DMS153 (cell line): ENCODE data around the gene CDK18.

Source experiments
- DNase-seq: peaks from one replicate; lab custom pipeline; 2025; lab: John Stamatoyannopoulos, UW

Gene CDK18

DNA sequence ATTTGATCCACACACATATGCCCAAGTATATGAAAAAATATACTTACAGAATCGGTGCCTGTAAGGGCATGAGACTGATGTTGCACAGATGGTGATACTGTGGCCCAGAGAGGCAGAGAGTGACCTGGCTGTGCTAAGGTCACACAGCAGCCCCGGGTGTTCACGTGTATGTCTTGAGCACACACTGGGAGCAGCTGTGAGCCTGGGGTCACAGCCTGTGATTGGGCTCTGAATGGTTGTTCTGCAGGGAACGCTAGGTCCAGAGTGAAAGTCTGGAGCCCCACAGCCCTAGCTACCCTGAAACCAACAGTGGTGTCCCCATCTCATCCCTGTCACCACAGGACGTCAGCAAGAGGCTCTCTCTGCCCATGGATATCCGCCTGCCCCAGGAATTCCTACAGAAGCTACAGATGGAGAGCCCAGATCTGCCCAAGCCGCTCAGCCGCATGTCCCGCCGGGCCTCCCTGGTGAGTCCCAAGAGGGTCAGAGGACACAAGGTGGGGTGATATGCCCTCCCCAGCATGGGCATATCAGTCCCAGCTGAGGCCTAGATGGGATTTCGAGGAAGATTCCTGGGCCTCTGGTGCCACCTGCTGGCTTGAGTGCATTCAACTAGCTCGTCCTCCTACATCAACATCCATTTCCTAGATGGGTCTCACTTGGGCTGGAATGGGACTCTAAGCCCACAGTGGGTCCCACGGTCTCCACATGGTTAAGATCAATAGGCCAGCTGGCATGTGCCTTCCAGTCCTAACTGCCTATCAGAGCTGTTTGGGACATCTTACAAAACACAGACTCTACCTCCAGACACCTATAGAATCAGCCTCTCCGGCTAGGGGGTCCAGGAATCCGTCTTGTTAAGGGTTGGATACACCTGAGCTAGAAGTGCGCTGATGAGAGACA is 19.7 kb downstream of the CDK18 start:
- peak; percentile 74 for DNase-seq

DNA sequence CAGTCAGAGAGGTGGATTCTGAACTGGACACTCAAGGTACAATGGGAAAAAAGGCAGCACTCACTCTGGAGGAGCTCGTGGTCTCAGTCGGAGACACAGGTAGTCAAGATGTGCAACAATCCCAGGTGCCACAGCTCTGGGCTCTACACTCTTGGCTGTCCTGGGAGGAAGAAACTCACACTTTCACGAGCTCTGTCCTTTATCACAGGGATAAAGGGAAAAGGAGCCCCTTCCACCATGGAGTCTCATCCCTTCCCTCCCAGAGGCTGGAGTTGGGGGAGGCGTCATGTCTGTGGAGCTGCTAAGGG is 20.3 kb downstream of the CDK18 start:
- no peak for DNase-seq

- no peak for DNase-seq
These were observed 21.2 kb downstream of the CDK18 start for GRCh38 chr1:205525495-205526285.

DNA sequence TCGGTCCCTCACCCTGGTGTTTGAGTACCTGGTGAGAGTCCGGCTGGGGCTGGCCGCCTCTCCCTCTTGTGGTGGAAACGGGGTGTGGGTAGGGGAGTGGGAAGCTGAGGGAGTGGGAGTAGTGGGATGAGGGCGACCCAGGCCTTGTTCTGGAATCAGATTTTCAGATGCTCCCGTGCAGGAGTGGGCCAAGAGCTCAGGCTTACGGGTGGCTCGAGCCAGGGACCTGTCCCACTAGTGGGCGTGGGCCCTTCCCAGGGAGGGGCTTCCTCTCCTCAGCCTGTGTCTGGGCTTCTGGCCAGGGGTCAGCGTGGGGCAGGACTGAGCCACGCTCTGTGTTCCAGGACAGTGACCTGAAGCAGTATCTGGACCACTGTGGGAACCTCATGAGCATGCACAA is 22.0 kb downstream of the CDK18 start:
- DNase-seq, result no peak

DNA sequence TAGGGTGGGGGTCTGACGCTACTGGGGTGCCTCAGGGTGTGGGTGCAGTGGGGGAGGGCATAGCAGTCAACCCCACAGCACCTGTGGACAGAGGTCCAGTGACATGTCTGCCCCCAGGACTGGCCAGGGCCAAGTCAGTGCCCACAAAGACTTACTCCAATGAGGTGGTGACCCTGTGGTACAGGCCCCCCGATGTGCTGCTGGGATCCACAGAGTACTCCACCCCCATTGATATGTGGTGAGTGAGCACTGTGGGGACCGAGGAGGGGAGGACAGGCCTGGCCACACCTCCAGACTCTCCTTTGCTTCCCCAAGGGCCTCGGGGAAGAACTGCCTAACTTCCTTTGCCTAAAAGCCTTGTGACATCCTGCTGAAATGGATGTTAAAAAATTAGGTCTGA is 23.5 kb downstream of the CDK18 start:
- no peak for DNase-seq

DNA sequence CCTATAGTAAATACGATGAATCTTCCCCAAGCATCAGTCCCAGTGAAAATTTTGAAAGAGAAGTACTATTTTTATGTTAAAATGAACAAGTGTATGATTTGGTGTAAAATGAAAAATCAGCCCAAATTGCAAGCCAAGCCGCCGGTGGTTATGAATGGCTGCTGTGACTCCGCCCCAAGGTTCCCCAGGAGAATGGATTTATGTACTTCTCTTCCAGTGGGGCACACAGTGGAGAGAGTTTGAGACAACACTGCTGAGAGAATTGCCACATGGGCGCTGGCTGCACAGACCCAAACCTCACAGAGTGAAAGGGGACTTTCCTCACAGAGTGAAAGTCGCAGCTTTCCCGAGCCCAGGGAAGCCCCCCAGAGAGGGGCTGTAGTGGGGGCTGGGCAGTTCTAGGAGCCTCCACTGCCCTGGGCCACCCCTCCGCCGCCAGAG is 24.0 kb downstream of the CDK18 start:
- DNase-seq, result no peak

DNA sequence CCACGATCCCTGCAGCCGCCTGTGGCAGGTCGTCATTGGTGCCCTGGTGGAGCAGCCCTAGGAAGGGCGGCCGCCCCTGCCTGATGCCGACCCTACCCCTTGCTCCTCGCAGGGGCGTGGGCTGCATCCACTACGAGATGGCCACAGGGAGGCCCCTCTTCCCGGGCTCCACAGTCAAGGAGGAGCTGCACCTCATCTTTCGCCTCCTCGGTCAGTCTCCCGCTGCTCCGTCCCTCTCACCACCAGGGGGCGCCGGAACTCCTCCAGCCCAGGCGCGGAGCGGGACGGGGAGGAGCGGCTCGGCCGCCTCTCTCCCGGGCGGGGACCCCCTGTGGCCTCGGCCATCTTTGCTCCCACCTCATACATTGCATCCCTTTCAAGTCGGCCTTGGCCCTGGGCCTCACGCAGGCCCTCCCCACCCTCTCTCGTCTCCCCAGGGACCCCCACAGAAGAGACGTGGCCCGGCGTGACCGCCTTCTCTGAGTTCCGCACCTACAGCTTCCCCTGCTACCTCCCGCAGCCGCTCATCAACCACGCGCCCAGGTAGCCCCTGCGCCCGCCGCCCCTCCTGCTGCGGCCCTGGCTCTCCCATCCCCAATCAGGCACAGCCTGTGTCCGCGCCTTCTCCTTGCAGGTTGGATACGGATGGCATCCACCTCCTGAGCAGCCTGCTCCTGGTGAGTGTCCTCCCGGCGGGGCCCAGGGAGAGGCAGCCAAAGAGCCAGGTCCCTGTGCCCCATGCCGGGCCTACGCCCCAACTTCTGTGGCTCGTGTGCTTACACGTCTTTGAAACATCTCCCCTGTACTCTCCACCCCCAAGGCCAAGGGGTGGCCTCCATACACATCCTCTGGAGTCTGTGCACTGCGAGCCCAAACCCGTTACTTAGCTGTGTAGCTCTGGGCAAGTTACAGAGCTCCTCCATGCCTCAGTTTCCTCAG is 24.7 kb downstream of the CDK18 start:
- peak; percentile 31 for DNase-seq

- DNase-seq, result no peak
These were observed 25.6 kb downstream of the CDK18 start for GRCh38 chr1:205530116-205530515.

DNA sequence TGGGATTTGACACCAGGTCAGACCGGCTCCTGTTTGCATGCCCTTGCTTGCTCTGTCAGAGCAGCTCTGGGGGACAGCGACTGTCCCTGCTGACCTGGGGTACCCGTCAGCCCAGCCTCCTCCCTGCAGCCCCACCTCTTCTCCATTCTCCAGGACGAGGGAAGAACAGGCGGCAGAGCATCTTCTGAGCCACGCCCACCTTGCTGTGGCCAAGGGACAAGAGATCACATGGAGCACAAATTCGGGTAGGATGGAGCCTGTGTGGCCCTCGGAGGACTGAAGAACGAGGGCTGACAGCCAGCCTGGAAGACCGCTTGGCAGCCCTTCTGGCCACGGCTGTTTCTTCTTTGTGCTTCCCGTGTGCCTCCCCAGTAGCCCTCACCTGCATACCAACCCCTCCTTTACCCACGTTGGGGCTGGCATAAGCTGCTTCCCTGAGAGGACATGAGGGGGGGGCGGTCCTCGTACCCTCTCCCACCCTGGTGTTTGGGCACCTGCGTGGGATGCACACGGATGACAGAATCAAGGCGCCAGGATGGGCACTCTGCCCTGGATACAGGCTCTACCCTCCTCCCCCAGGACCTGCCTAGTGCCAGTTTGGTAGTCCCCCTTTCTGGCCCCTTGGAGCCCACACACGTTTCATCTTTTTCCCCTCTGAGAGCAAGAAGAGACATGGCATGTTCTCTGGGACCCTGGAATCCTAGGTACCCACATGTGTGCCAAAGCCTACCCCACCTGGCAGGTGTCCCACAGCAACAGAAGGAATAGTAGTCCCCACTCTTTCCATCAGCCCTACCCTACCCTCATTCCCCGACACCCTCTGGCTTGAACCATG is 26.9 kb downstream of the CDK18 start:
- DNase-seq, result no peak

GRCh38 chr1:205532026-205532898 is 27.8 kb downstream of the CDK18 start:
- no peak for DNase-seq

- DNase-seq, result no peak
These were observed 28.7 kb downstream of the CDK18 start for GRCh38 chr1:205532996-205533735.

DNA sequence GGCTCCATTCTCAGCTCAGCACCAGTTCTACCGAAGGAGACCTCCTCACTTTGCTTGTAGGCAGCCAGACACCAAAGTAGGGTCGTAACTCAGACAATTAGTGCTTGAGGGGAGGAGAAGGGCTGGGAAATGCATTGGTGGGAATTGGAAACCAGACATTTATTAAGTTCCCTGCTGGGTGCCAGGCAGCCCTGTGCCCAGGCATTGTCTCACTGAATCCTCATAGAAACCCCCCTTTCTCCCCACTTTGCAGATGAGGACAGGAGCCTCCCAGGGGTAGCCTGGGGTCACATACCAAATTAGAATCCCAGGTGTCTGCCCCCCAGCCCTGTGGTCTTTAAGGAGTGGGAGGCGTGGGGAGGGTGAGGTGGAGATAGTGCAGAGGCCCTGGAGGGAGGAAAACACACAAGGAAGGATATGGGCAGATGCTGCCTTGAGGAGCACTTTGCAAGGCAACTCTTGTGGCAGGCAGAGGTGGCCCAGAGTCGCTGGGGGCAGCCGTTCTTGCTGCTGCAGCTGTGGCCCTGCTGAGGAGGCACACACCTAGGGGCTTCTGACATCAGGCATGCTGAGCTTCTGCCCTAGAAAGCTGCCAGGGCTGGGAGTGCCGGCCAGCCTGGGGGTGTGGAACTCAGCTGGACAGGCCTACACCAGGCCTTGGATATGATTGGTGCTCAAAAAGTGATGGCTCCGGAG is 29.4 kb downstream of the CDK18 start:
- DNase-seq, result no peak

GRCh38 chr1:205534444-205534985 is 30.0 kb downstream of the CDK18 start:
- no peak for DNase-seq

DNA sequence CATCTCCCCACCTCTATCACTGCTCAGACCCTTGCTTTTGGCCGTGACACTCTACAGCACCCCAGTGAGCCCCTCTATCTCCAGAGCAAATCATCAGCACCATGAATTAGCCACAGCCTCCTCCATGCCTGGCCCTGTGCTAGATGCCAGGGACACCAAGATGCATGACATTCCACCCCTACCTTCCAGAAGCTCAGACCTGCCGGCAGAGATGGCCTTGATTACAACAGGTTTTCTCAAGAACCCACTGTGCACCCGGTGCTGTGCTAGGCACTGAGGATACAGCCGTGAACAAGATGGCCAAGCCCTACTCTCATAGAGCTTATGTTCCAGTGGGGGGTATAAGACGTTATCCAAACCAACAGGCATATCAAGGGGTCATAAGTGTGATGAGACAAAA is 30.6 kb downstream of the CDK18 start:
- DNase-seq, result no peak

- no peak for DNase-seq
These were observed 31.6 kb downstream of the CDK18 start for GRCh38 chr1:205535866-205536758.

DNA sequence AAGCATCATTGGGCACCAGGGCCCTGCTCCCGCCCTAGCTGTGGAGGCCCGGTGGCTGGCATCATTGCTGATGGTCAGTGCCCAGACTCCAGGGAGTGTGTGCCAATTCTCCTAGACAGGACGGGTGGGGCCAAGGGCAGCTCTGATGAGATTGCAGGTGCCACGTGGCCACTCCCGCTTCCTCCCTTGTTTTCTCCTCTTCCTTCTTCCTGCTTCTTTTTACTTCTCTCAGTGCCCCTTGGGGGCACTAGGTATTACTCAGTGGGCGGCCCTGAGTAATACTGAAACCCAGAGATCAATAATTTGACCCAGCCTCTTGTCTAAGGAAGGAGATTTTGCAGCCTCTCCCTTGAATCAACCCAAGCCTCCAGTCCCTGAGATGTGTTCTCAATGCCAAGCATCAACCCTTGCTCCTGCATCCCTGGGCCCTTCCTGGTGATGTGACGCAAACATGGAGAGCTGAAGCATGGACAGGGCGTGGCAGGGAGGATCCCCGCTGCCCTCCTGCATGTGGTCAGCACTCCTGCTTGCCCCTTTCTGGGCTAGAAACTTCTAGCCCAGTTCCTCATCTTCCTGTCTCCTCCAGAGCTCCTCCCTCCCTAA is 32.4 kb downstream of the CDK18 start:
- DNase-seq, result no peak

DNA sequence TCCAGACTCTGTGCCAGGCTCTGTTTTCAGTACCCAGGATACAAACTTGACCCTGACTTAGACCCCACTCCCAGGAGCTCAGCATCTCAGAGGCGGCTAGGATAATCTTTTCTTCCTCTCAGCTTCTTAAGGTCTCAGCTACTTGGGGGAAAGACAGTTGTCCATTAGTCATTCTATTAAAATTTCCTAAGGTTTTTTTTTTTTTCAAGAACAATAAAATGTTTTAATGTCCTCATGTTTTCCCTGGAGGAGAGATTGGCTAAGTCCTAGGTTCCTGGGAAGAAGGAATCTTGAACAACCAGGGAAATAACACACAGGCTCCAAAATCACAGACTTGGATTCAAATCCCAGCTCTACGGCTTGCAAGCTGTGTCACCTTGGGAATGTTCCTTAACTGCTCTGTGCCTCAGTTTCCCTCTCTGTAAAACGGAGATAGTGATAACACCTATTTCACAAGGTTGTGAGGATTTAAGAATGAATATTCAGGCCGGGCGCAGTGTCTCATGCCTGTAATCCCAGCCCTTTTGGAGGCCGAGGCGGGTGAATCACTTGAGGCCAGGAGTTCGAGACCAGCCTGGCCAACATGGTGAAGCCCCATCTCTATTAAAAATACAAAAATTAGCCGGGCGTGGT is 33.0 kb downstream of the CDK18 start:
- DNase-seq, result no peak
